Caco-2 (cell line): ENCODE measurements around the gene HACD4. TPM values are rescaled to one million over a fixed set of nuclear protein-coding genes. Genes with fewer than 3 reads are reported as not detected.

Source experiments
- BruUV-seq: library from RNA; stranded (reverse); fragments of 400-500 nt; replicated peaks from 2 replicates; lab custom pipeline; 2021; lab: Mats Ljungman, UMichigan
- CTCF ChIA-PET: fragments of 300-600 bp; sonication (Branson Sonifier 250); formaldehyde crosslinking; loops from one replicate; lab custom pipeline; 2022; ENCODE audit warnings: antibody characterized with exemption; lab: Charles Lee
- POLR2A ChIA-PET: fragments of 300-600 bp; sonication (Branson Sonifier 250); formaldehyde crosslinking; loops from one replicate; lab custom pipeline; 2022; ENCODE audit warnings: antibody characterized with exemption; lab: Charles Lee
- DNase-seq, 2 experiments: peaks; one replicate each; pipeline versions ENCODE4 v3.0.0 to v3.0.0-alpha.2; 2020 to 2022
- H3K27me3 ChIP-seq: replicated peaks from 2 replicates; pipeline ENCODE4 v1.6.0; 2011; ENCODE audit warnings: low read length; ENCODE audit not compliant: control insufficient read depth, insufficient read depth
- H3K36me3 ChIP-seq: 2 replicates; pipeline ENCODE4 v1.5.1; 2011; ENCODE audit warnings: low read length; ENCODE audit not compliant: control insufficient read depth, insufficient read depth
- H3K4me1 ChIP-seq: fragments of 250-450 bp; sonication (Bioruptor Pico); 2 replicates; pipeline ENCODE4 v1.5.1; 2020; ENCODE audit warnings: mild to moderate bottlenecking
- H3K4me3 ChIP-seq: 2 replicates; pipeline ENCODE4 v1.5.1; 2011; ENCODE audit warnings: low read depth, mild to moderate bottlenecking, control low read depth, low read length
- H3K9me3 ChIP-seq: fragments of 250-450 bp; sonication (Bioruptor Pico); 2 replicates; pipeline ENCODE4 v1.5.1; 2020; ENCODE audit warnings: mild to moderate bottlenecking, moderate library complexity
- H3K27ac Mint-ChIP-seq: one replicate; pipeline ENCODE4 v1.8.0; 2022; ENCODE audit warnings: mixed read lengths; ENCODE audit not compliant: unreplicated experiment
- H3K27me3 Mint-ChIP-seq: one replicate; pipeline ENCODE4 v1.8.0; 2022; ENCODE audit warnings: mixed read lengths; ENCODE audit not compliant: insufficient read depth, unreplicated experiment
- H3K36me3 Mint-ChIP-seq: one replicate; pipeline ENCODE4 v1.8.0; 2022; ENCODE audit warnings: mild to moderate bottlenecking, mixed read lengths; ENCODE audit not compliant: insufficient read depth, unreplicated experiment
- H3K4me1 Mint-ChIP-seq: one replicate; pipeline ENCODE4 v1.8.0; 2022; ENCODE audit warnings: low read depth, mixed read lengths; ENCODE audit not compliant: unreplicated experiment
- H3K4me3 Mint-ChIP-seq: one replicate; pipeline ENCODE4 v1.8.0; 2022; ENCODE audit warnings: mild to moderate bottlenecking, moderate library complexity, mixed read lengths; ENCODE audit not compliant: unreplicated experiment
- H3K9me3 Mint-ChIP-seq: one replicate; pipeline ENCODE4 v1.8.0; 2022; ENCODE audit warnings: mixed read lengths; ENCODE audit not compliant: unreplicated experiment
- intact Hi-C: fragments of 100-400 bp; cut with micrococcal nuclease; formaldehyde crosslinking; loops from one replicate; pipeline ENCODE4 v1.10.0; 2022; ENCODE audit not compliant: unreplicated experiment
- total RNA-seq: library from RNA; stranded (reverse); gene quantifications from 2 replicates; pipeline ENCODE4 v1.2.3, GENCODE V29; 2022
- TF ChIP-seq, protein P1 (sequence below), 2 experiments: fragments of 200-600 bp in 1 of 2; IDR thresholded peaks; 1 replicate in 1 of 2; 2 replicates in 1 of 2; pipeline versions ENCODE4 v1.5.1 to v1.8.0; 2011 to 2022; ENCODE audit warnings: antibody characterized with exemption in 1 of 2, control low read depth in 1 of 2, inconsistent platforms in 1 of 2, low read depth in 1 of 2, low read length in 1 of 2, mild to moderate bottlenecking in 1 of 2, moderate library complexity in 1 of 2; ENCODE audit not compliant: insufficient read depth in 1 of 2, severe bottlenecking in 1 of 2, unreplicated experiment in 1 of 2

The HACD4 gene
- total RNA-seq, 1 experiment from 2014 or later: not detected

- POLR2A ChIA-PET: no interaction called here
- CTCF ChIA-PET: no interaction called here
- no peaks in the 10 kb centered on the region for H3K27me3 Mint-ChIP-seq
- no peaks in the 10 kb centered on the region for H3K9me3 ChIP-seq
- DNase-seq: no peak
- intact Hi-C loops: no loop called here
- H3K4me3 ChIP-seq: no peak overlapping the region
- no peak overlapping the region for H3K4me3 Mint-ChIP-seq
- no TSS peak for BruUV-seq
- H3K36me3 ChIP-seq: no peaks in the 10 kb centered on the region; the same call in 1 of the 2 replicates
- no peaks in the 10 kb centered on the region for H3K4me1 ChIP-seq
- no peaks in the 10 kb centered on the region for H3K36me3 Mint-ChIP-seq
- H3K9me3 Mint-ChIP-seq: no peaks in the 10 kb centered on the region
- no peak overlapping the region for H3K27ac Mint-ChIP-seq
- no peaks in the 10 kb centered on the region for H3K27me3 ChIP-seq
- no peaks in the 10 kb centered on the region for H3K4me1 Mint-ChIP-seq
- TF ChIP-seq, protein P1, sequence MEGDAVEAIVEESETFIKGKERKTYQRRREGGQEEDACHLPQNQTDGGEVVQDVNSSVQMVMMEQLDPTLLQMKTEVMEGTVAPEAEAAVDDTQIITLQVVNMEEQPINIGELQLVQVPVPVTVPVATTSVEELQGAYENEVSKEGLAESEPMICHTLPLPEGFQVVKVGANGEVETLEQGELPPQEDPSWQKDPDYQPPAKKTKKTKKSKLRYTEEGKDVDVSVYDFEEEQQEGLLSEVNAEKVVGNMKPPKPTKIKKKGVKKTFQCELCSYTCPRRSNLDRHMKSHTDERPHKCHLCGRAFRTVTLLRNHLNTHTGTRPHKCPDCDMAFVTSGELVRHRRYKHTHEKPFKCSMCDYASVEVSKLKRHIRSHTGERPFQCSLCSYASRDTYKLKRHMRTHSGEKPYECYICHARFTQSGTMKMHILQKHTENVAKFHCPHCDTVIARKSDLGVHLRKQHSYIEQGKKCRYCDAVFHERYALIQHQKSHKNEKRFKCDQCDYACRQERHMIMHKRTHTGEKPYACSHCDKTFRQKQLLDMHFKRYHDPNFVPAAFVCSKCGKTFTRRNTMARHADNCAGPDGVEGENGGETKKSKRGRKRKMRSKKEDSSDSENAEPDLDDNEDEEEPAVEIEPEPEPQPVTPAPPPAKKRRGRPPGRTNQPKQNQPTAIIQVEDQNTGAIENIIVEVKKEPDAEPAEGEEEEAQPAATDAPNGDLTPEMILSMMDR (IDR thresholded peaks at IDR 0.05; ENCODE audit: insufficient read depth in 1 of 2, low read depth in 1 of 2, low read length in 1 of 2, severe bottlenecking in 1 of 2, unreplicated experiment in 1 of 2): no peak
Measured at GRCh38 chr9:20994486-20994885, 37.0 kb downstream of the HACD4 start.

GRCh38 chr9:20990867-20991266 lies 40.6 kb downstream of the HACD4 start:
- Histone ChIP-seq H3K9me3 (no peaks in the 10 kb centered on the region), H3K4me3 (no peak overlapping the region), H3K36me3 (no peaks in the 10 kb centered on the region; the same call in 1 of the 2 replicates), H3K27me3 (no peaks in the 10 kb centered on the region), H3K4me1 (no peaks in the 10 kb centered on the region)
- H3K27ac Mint-ChIP-seq: no peak overlapping the region
- no peaks in the 10 kb centered on the region for H3K27me3 Mint-ChIP-seq
- TF ChIP-seq, protein P1 (IDR thresholded peaks at IDR 0.05; ENCODE audit: insufficient read depth in 1 of 2, low read depth in 1 of 2, low read length in 1 of 2, severe bottlenecking in 1 of 2, unreplicated experiment in 1 of 2): no peak
- intact Hi-C loops: no loop called here
- H3K4me3 Mint-ChIP-seq: no peak overlapping the region
- ChIA-PET CTCF (no interaction called here), POLR2A (no interaction called here)
- peaks cover 4% of the 10 kb centered on the region for H3K36me3 Mint-ChIP-seq
- no peak for DNase-seq
- no peaks in the 10 kb centered on the region for H3K9me3 Mint-ChIP-seq
- BruUV-seq: no TSS peak
- H3K4me1 Mint-ChIP-seq: no peaks in the 10 kb centered on the region

- Histone ChIP-seq H3K27me3 (no peaks in the 10 kb centered on the region), H3K36me3 (no peaks in the 10 kb centered on the region; the same call in 1 of the 2 replicates), H3K9me3 (no peaks in the 10 kb centered on the region), H3K4me3 (no peak overlapping the region), H3K4me1 (no peaks in the 10 kb centered on the region)
- peaks cover 4% of the 10 kb centered on the region for H3K36me3 Mint-ChIP-seq
- DNase-seq: no peak
- TF ChIP-seq, protein P1 (IDR thresholded peaks at IDR 0.05; ENCODE audit: insufficient read depth in 1 of 2, low read depth in 1 of 2, low read length in 1 of 2, severe bottlenecking in 1 of 2, unreplicated experiment in 1 of 2): no peak
- no peak overlapping the region for H3K4me3 Mint-ChIP-seq
- BruUV-seq: no TSS peak
- H3K27me3 Mint-ChIP-seq: no peaks in the 10 kb centered on the region
- no peaks in the 10 kb centered on the region for H3K9me3 Mint-ChIP-seq
- ChIA-PET POLR2A (no interaction called here), CTCF (no interaction called here)
- intact Hi-C loops: no loop called here
- no peaks in the 10 kb centered on the region for H3K4me1 Mint-ChIP-seq
- no peak overlapping the region for H3K27ac Mint-ChIP-seq
Measured at GRCh38 chr9:20989923-20990341, 41.5 kb downstream of the HACD4 start.
